Stimulated activated CD8-positive, alpha-beta memory T cell treated with anti-CD3 and anti-CD28 coated beads, Interleukin-7, amount 100 ng/mL, for 24 hours (primary cell): ENCODE measurements around the gene HS1BP3.

Experiments
- DNase-seq: peaks from one replicate; pipeline ENCODE4 v3.0.0-alpha.2; 2020; ENCODE audit warnings: low read depth

Gene HS1BP3

GRCh38 chr2:20584399-20585358 lies 66.2 kb downstream of the HS1BP3 start:
- no peak for DNase-seq

GRCh38 chr2:20584045-20584398 lies 66.9 kb downstream of the HS1BP3 start:
- no peak for DNase-seq

GRCh38 chr2:20583425-20583881 lies 67.4 kb downstream of the HS1BP3 start:
- no peak for DNase-seq

GRCh38 chr2:20582600-20583221 lies 68.2 kb downstream of the HS1BP3 start:
- no peak for DNase-seq

GRCh38 chr2:20580690-20581437 lies 70.0 kb downstream of the HS1BP3 start:
- DNase-seq = no peak

GRCh38 chr2:20579866-20580265 lies 71.0 kb downstream of the HS1BP3 start:
- DNase-seq = no peak

- DNase-seq = no peak
Observed at GRCh38 chr2:20578895-20579825, 71.7 kb downstream of the HS1BP3 start.

GRCh38 chr2:20578266-20578894 lies 72.5 kb downstream of the HS1BP3 start:
- no peak for DNase-seq

GRCh38 chr2:20577495-20578235 lies 73.2 kb downstream of the HS1BP3 start:
- DNase-seq = no peak

- DNase-seq = no peak
Observed at GRCh38 chr2:20576598-20577115, 74.2 kb downstream of the HS1BP3 start.

- no peak for DNase-seq
Observed at GRCh38 chr2:20575935-20576597, 74.8 kb downstream of the HS1BP3 start.

GRCh38 chr2:20575414-20575813 lies 75.5 kb downstream of the HS1BP3 start:
- DNase-seq = no peak

GRCh38 chr2:20574930-20575329 lies 76.0 kb downstream of the HS1BP3 start:
- DNase-seq = no peak

- no peak for DNase-seq
Observed at GRCh38 chr2:20574423-20574911, 76.4 kb downstream of the HS1BP3 start.

GRCh38 chr2:20573620-20574422 lies 77.1 kb downstream of the HS1BP3 start:
- DNase-seq = no peak

GRCh38 chr2:20572221-20572620 lies 78.7 kb downstream of the HS1BP3 start:
- DNase-seq = no peak

- no peak for DNase-seq
Observed at GRCh38 chr2:20571644-20572215, 79.2 kb downstream of the HS1BP3 start.

GRCh38 chr2:20571231-20571630 lies 79.7 kb downstream of the HS1BP3 start:
- no peak for DNase-seq
